Activated CD8-positive, alpha-beta T cell treated with anti-CD3 and anti-CD28 coated beads, Interleukin-2, amount 10 ng/mL, durations not matched to agents 7 days and 5 days (primary cell): Measurements from ENCODE around the gene ASF1B. TPM values are rescaled to one million over a fixed set of nuclear protein-coding genes. Genes with fewer than 3 reads are reported as not detected.
A peak's percentile ranks its signal among the peaks of the same experiment; 100 is the strongest.

Source experiments
- ATAC-seq: fragments of 150-1000 bp; cut with Tn5 transposase; one replicate; pipeline ENCODE4 v1.10.0; 2021; ENCODE audit warnings: moderate library complexity
- CTCF ChIA-PET: fragments of 350-600 bp; sonication (Branson Sonifier 250); formaldehyde crosslinking; loops from one replicate; lab custom pipeline; 2021; ENCODE audit warnings: antibody characterized with exemption; lab: Charles Lee
- POLR2A ChIA-PET: fragments of 350-600 bp; sonication (Branson Sonifier 250); formaldehyde crosslinking; loops from one replicate; lab custom pipeline; 2021; ENCODE audit warnings: antibody characterized with exemption; lab: Charles Lee
- DNase-seq: peaks from one replicate; pipeline ENCODE4 v3.0.0-alpha.2; 2020
- H3K27ac Mint-ChIP-seq: one replicate; pipeline ENCODE4 v1.8.0; 2021; ENCODE audit warnings: mild to moderate bottlenecking, mixed read lengths
- H3K27me3 Mint-ChIP-seq: one replicate; pipeline ENCODE4 v1.8.0; 2021; ENCODE audit warnings: low read depth, mixed read lengths
- H3K36me3 Mint-ChIP-seq: one replicate; pipeline ENCODE4 v1.8.0; 2021; ENCODE audit warnings: low read depth, mixed read lengths
- H3K4me1 Mint-ChIP-seq: one replicate; pipeline ENCODE4 v1.8.0; 2021; ENCODE audit warnings: low read depth, mixed read lengths
- H3K4me3 Mint-ChIP-seq: one replicate; pipeline ENCODE4 v1.8.0; 2021; ENCODE audit warnings: mild to moderate bottlenecking, mixed read lengths
- H3K9me3 Mint-ChIP-seq: one replicate; pipeline ENCODE4 v1.8.0; 2022; ENCODE audit warnings: mixed read lengths; ENCODE audit not compliant: insufficient read depth
- total RNA-seq, 2 experiments: library from RNA; stranded (reverse); gene quantifications; one replicate each; pipeline ENCODE4 v1.2.3, GENCODE V29; 2021

The ASF1B gene
- total RNA-seq, 2 experiments from 2014 or later, result 131 TPM

GRCh38 chr19:14168259-14168972 lies 32.0 kb upstream of the ASF1B start:
- DNase-seq (no peak), ATAC-seq (no peak)
- Mint-ChIP-seq H3K27ac (no peak overlapping the region), H3K9me3 (no peaks in the 10 kb centered on the region), H3K27me3 (no peaks in the 10 kb centered on the region), H3K4me3 (no peak overlapping the region), H3K4me1 (peaks cover 33% of the 10 kb centered on the region), H3K36me3 (peaks cover 8% of the 10 kb centered on the region)
- ChIA-PET POLR2A (interaction anchor here (0.9 to 1.2 kb wide), 4 partner anchors 15 to 350 kb away, joined by 3 read pairs; partner anchors contain the start of genes ASF1B and DNAJB1), CTCF (interaction anchor here (1.0 to 1.3 kb wide), 2 partner anchors 32 to 266 kb away, joined by 3 to 4 read pairs; partner anchors contain the start of gene ASF1B)

- Mint-ChIP-seq H3K27me3 (no peaks in the 10 kb centered on the region), H3K9me3 (no peaks in the 10 kb centered on the region), H3K27ac (peak overlapping the region; percentile 81), H3K4me3 (peak overlapping the region; percentile 68), H3K36me3 (peaks cover 8% of the 10 kb centered on the region), H3K4me1 (peaks cover 33% of the 10 kb centered on the region)
- ATAC-seq (peak; percentile 57), DNase-seq (no peak)
- CTCF ChIA-PET, result interaction anchor here (1.0 to 1.5 kb wide), 4 partner anchors 20 to 86 kb away, joined by 3 to 5 read pairs (median 4); partner anchors contain the start of gene ASF1B
- POLR2A ChIA-PET, result interaction anchor here (0.9 to 1.2 kb wide), 3 partner anchors 15 to 324 kb away, joined by 3 read pairs; partner anchors contain the start of gene ASF1B
Observed at GRCh38 chr19:14167576-14168138, 31.3 kb upstream of the ASF1B start.

GRCh38 chr19:14166999-14167575 lies 30.7 kb upstream of the ASF1B start:
- ATAC-seq (peak; percentile 31), DNase-seq (no peak)
- POLR2A ChIA-PET, result interaction anchor here (0.9 to 1.2 kb wide), 4 partner anchors 13 to 325 kb away, joined by 3 to 4 read pairs (median 3); partner anchors contain the start of gene ASF1B
- Mint-ChIP-seq H3K27me3 (no peaks in the 10 kb centered on the region), H3K36me3 (peaks cover 8% of the 10 kb centered on the region), H3K9me3 (no peaks in the 10 kb centered on the region), H3K4me3 (peak overlapping the region; percentile 68), H3K4me1 (peaks cover 33% of the 10 kb centered on the region), H3K27ac (peak overlapping the region; percentile 81)
- CTCF ChIA-PET, result interaction anchor here (1.0 to 2.0 kb wide), 5 partner anchors 19 to 85 kb away, joined by 3 to 7 read pairs (median 5); partner anchors contain the start of gene ASF1B

GRCh38 chr19:14165990-14166830 lies 29.8 kb upstream of the ASF1B start:
- Mint-ChIP-seq H3K9me3 (no peaks in the 10 kb centered on the region), H3K27me3 (no peaks in the 10 kb centered on the region), H3K4me3 (peak overlapping the region; percentile 68), H3K36me3 (peaks cover 8% of the 10 kb centered on the region), H3K27ac (peak overlapping the region; percentile 81), H3K4me1 (peaks cover 33% of the 10 kb centered on the region)
- ATAC-seq (peak; percentile 5), DNase-seq (no peak)
- ChIA-PET CTCF (interaction anchor here (1.0 to 2.0 kb wide), 4 partner anchors 18 to 84 kb away, joined by 3 to 7 read pairs (median 5); partner anchors contain the start of gene ASF1B), POLR2A (interaction anchor here (0.7 to 1.2 kb wide), 4 partner anchors 14 to 261 kb away, joined by 3 to 4 read pairs (median 3); partner anchors contain the start of gene ASF1B)

DNA sequence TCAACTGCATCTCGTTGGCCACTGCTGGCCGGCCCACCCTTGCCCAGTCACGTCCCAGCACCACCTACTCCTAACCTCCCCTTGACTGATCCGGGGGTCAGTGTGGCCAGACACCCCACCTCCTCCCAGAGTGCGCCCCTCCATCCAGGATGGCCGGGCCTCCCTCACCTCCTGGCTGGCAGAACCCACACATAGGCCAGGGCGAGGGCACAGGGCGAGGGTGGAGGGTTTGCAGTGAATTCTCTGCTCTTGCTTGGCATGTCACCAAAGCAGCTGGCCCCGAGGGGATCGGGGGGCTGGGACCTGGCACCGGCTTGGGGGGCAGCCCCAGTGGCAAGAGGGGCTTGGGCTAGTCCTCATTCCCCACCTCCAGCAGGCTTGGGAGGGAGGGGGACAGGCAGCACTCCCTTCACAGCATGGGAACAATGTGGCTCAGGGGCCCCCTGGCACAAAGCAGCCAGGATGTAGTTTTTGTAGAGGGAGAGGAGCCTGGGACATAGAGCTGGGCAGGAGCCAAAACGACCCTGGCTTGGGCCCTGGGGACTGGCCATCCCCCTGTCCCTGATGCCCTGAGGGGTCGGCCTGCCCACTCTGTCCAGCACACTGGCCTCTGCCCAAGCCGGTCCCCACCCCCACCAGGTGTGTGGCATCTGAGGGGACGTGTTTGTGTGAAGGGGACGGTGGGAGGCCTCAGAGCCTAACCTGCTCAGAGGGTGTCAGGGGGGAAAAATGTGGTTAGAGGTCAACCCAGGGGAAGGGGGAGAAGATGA lies 28.5 kb upstream of the ASF1B start:
- CTCF ChIA-PET, result interaction anchor here (2.0 kb wide), 1 partner anchor 28 kb away, joined by 7 read pairs; the partner anchor contains the start of gene ASF1B
- Mint-ChIP-seq H3K4me1 (peaks cover 30% of the 10 kb centered on the region), H3K9me3 (no peaks in the 10 kb centered on the region), H3K4me3 (no peak overlapping the region), H3K27me3 (no peaks in the 10 kb centered on the region), H3K36me3 (peaks cover 1% of the 10 kb centered on the region), H3K27ac (no peak overlapping the region)
- no peak for ATAC-seq
- no peak for DNase-seq
- POLR2A ChIA-PET, result no interaction called here

- Mint-ChIP-seq H3K9me3 (no peaks in the 10 kb centered on the region), H3K4me3 (no peak overlapping the region), H3K27me3 (no peaks in the 10 kb centered on the region), H3K4me1 (peaks cover 28% of the 10 kb centered on the region), H3K36me3 (no peaks in the 10 kb centered on the region), H3K27ac (no peak overlapping the region)
- DNase-seq (no peak), ATAC-seq (no peak)
- ChIA-PET CTCF (interaction anchor here (0.9 kb wide), 1 partner anchor 27 kb away, joined by 4 read pairs; the partner anchor contains the start of gene ASF1B), POLR2A (interaction anchor here (0.6 kb wide), 1 partner anchor 118 kb away, joined by 3 read pairs; no protein-coding TSS in a partner anchor)
Observed at GRCh38 chr19:14164082-14164481, 27.7 kb upstream of the ASF1B start.

DNA sequence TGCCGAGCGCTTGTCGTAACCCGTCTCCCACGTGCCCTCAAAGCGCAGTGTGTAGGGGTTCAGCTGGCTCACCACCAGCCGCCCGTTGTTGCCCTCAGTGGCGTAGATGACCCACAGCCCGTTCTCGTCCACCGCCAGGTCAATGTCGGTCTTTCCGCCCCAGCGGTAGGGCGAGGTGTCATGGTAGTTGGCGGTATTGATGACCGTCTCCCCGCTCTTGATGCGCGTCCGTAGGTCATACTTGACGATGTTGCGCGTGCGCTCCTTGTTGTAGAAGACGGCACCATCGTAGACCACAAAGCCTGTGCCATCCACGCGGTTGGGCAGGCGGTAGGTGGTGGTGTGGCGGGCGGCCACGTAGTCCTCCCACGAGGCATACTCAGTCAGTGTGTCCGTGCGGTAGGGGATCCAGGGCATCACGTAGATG lies 26.5 kb upstream of the ASF1B start:
- CTCF ChIA-PET, result no interaction called here
- Mint-ChIP-seq H3K36me3 (no peaks in the 10 kb centered on the region), H3K4me1 (peaks cover 21% of the 10 kb centered on the region), H3K27me3 (no peaks in the 10 kb centered on the region), H3K27ac (no peak overlapping the region), H3K4me3 (no peak overlapping the region), H3K9me3 (no peaks in the 10 kb centered on the region)
- no peak for DNase-seq
- POLR2A ChIA-PET, result no interaction called here
- ATAC-seq, result no peak

DNA sequence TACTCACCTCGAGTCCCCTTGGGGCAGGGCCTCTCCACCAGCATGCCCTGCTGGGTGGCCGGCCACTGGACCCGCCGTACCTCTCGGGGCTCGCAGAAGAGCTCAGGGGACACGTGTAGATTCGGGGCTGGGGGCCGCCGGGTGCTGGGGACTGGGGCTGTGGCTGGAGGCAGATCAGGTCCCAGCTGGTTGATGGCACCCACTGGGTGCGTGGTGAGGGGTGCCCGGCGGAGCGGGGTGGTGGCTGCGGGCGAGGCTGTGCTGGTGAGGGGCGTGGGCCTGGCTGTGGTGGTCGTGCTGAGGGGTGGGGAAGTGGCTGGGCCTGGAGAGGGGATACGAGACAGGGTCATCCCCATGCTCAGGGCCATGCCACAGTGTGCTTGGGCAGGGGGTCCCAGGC lies 24.9 kb upstream of the ASF1B start:
- DNase-seq (no peak), ATAC-seq (no peak)
- ChIA-PET CTCF (interaction anchor here (1.3 kb wide), 1 partner anchor 24 kb away, joined by 3 read pairs; no protein-coding TSS in a partner anchor), POLR2A (interaction anchor here (1.0 kb wide), 1 partner anchor 20 kb away, joined by 4 read pairs; no protein-coding TSS in a partner anchor)
- H3K36me3 Mint-ChIP-seq, result no peaks in the 10 kb centered on the region
- no peak overlapping the region for H3K27ac Mint-ChIP-seq
- no peaks in the 10 kb centered on the region for H3K9me3 Mint-ChIP-seq
- peaks cover 9% of the 10 kb centered on the region for H3K4me1 Mint-ChIP-seq
- no peaks in the 10 kb centered on the region for H3K27me3 Mint-ChIP-seq
- H3K4me3 Mint-ChIP-seq, result no peak overlapping the region

DNA sequence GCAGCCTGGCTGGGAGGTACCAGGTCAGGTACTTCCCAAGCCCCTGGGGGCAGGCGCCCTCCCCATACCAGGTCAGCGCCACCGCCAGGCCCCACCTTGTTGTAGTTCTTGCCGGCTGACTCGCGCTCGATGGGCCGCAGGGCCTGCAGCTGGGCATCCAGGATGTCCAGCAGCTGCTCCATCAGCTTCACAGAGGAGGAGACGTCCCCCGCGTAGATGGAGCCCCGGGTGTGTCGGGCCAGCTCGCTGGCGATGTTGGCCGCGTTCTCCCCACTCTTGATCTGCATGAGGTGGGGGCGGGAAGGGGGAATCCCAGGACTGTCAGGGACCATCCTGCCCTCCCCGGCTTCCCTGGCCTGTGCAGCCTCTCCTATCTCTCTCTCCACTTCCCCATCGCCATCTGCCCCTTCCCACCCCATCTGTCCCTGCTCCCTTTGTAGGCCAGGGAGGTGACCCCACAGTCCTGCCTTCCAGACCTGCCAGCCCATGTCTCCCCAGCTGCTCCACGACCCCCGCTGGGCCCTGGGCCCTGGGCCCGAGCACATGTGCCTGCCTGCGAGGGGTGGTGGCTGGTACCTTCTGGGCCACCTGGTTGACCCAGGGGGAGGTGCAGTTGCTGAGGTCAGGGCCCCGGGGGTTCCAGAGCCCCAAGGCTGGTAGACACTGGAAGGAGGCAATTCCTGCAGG lies 23.8 kb upstream of the ASF1B start:
- H3K27ac Mint-ChIP-seq, result no peak overlapping the region
- no peaks in the 10 kb centered on the region for H3K9me3 Mint-ChIP-seq
- H3K27me3 Mint-ChIP-seq, result no peaks in the 10 kb centered on the region
- DNase-seq, result no peak
- ChIA-PET CTCF (interaction anchor here (1.6 kb wide), 1 partner anchor 23 kb away, joined by 4 read pairs; the partner anchor contains the start of gene ASF1B), POLR2A (interaction anchor here (1.0 kb wide), 1 partner anchor 19 kb away, joined by 4 read pairs; no protein-coding TSS in a partner anchor)
- no peaks in the 10 kb centered on the region for H3K36me3 Mint-ChIP-seq
- no peak overlapping the region for H3K4me3 Mint-ChIP-seq
- no peak for ATAC-seq
- no peaks in the 10 kb centered on the region for H3K4me1 Mint-ChIP-seq

- ChIA-PET CTCF (interaction anchor here (1.6 kb wide), 1 partner anchor 22 kb away, joined by 4 read pairs; the partner anchor contains the start of gene ASF1B), POLR2A (interaction anchor here (0.6 kb wide), 1 partner anchor 354 kb away, joined by 3 read pairs; no protein-coding TSS in a partner anchor)
- ATAC-seq, result no peak
Observed at GRCh38 chr19:14159059-14159458, 22.7 kb upstream of the ASF1B start.

More at GRCh38 chr19:14159059-14159458, 22.7 kb upstream of the ASF1B start:
- H3K36me3 Mint-ChIP-seq, result no peaks in the 10 kb centered on the region
- H3K27me3 Mint-ChIP-seq, result no peaks in the 10 kb centered on the region
- no peak overlapping the region for H3K27ac Mint-ChIP-seq
- no peaks in the 10 kb centered on the region for H3K4me1 Mint-ChIP-seq
- H3K4me3 Mint-ChIP-seq, result no peak overlapping the region
- H3K9me3 Mint-ChIP-seq, result no peaks in the 10 kb centered on the region
- DNase-seq, result no peak
